ENCODE data around the gene TEX44. TPM values are rescaled to one million over a fixed set of nuclear protein-coding genes. Genes with fewer than 3 reads are reported as not detected.

Gene TEX44
- total and polyA plus RNA-seq, 8 donors, result not detected

GRCh38 chr2:231563378-231563961 lies 29.2 kb upstream of the TEX44 start:
- H3K4me3 ChIP-seq, result no peak overlapping the region
- intact Hi-C loops (cut with DNase I), result no loop called here
- FAIRE-seq, result no peak
- no peaks in the 10 kb centered on the region for H3K27me3 ChIP-seq
- WGBS, 2 donors, result 5 to 13% methylated on average over 3 of the region's 3 CpGs
- no peak overlapping the region for H3K27ac ChIP-seq
- no peaks in the 10 kb centered on the region for H3K36me3 ChIP-seq
- peak in 2 of 6 donors; percentile 13 to 33 for DNase-seq
- H3K9me3 ChIP-seq, result no peaks in the 10 kb centered on the region
- H3K4me1 ChIP-seq, result no peaks in the 10 kb centered on the region
- peak; percentile 58 to 90 (median 87) for ATAC-seq
- TF ChIP-seq, protein P1, sequence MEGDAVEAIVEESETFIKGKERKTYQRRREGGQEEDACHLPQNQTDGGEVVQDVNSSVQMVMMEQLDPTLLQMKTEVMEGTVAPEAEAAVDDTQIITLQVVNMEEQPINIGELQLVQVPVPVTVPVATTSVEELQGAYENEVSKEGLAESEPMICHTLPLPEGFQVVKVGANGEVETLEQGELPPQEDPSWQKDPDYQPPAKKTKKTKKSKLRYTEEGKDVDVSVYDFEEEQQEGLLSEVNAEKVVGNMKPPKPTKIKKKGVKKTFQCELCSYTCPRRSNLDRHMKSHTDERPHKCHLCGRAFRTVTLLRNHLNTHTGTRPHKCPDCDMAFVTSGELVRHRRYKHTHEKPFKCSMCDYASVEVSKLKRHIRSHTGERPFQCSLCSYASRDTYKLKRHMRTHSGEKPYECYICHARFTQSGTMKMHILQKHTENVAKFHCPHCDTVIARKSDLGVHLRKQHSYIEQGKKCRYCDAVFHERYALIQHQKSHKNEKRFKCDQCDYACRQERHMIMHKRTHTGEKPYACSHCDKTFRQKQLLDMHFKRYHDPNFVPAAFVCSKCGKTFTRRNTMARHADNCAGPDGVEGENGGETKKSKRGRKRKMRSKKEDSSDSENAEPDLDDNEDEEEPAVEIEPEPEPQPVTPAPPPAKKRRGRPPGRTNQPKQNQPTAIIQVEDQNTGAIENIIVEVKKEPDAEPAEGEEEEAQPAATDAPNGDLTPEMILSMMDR (IDR thresholded peaks at IDR 0.05), result peak in 3 of 4 donors; percentile 15 to 37 (median 27)

- ATAC-seq (no peak), DNase-seq (no peak), FAIRE-seq (no peak)
- 67% methylated on average over 4 of the region's 4 CpGs for WGBS, 2 donors
- H3K9me3 ChIP-seq, result no peaks in the 10 kb centered on the region
- H3K27me3 ChIP-seq, result no peaks in the 10 kb centered on the region
- no peaks in the 10 kb centered on the region for H3K36me3 ChIP-seq
- no peak overlapping the region for H3K27ac ChIP-seq
- intact Hi-C loops (cut with DNase I), result no loop called here
- H3K4me1 ChIP-seq, result no peaks in the 10 kb centered on the region
- TF ChIP-seq, protein P1 (IDR thresholded peaks at IDR 0.05), result no peak
- H3K4me3 ChIP-seq, result no peak overlapping the region
Observed at GRCh38 chr2:231565887-231566594, 26.6 kb upstream of the TEX44 start.

- no peak for DNase-seq
- 79 to 82% methylated on average over 3 of the region's 3 CpGs for WGBS, 2 donors
- no peak for FAIRE-seq
Observed at GRCh38 chr2:231567159-231567558, 25.5 kb upstream of the TEX44 start.

GRCh38 chr2:231568098-231568784 lies 24.4 kb upstream of the TEX44 start:
- no peak for DNase-seq
- Histone ChIP-seq H3K36me3 (no peaks in the 10 kb centered on the region), H3K27me3 (no peaks in the 10 kb centered on the region), H3K4me1 (no peaks in the 10 kb centered on the region), H3K9me3 (no peaks in the 10 kb centered on the region), H3K4me3 (no peak overlapping the region), H3K27ac (no peak overlapping the region)
- no peak for FAIRE-seq
- 87% methylated on average over 6 of the region's 6 CpGs for whole genome bisulfite sequencing, 2 donors
- ATAC-seq, result no peak
- TF ChIP-seq, protein P1 (IDR thresholded peaks at IDR 0.05), result no peak
- intact Hi-C loops (cut with DNase I), result no loop called here

More at GRCh38 chr2:231567159-231567558, 25.5 kb upstream of the TEX44 start:
- TF ChIP-seq, protein P1 (IDR thresholded peaks at IDR 0.05), result no peak
- Histone ChIP-seq H3K36me3 (no peaks in the 10 kb centered on the region), H3K9me3 (no peaks in the 10 kb centered on the region), H3K4me1 (no peaks in the 10 kb centered on the region), H3K4me3 (no peak overlapping the region), H3K27ac (no peak overlapping the region), H3K27me3 (no peaks in the 10 kb centered on the region)
- intact Hi-C loops (cut with DNase I), result no loop called here
- no peak for ATAC-seq
